Esophagus squamous epithelium (tissue), 5 donors: ENCODE measurements around the gene MUC4. TPM values are rescaled to one million over a fixed set of nuclear protein-coding genes. Genes with fewer than 3 reads are reported as not detected.

Source experiments
- DNase-seq: peaks from one replicate; lab custom pipeline; 2025; lab: John Stamatoyannopoulos, UW
- H3K27ac ChIP-seq, 4 donors: fragments of 200-600 bp; sonication (generic); one replicate each; pipeline ENCODE4 v1.5.1; 2016 to 2019; ENCODE audit warnings: mild to moderate bottlenecking in 1 of 4
- H3K27me3 ChIP-seq, 4 donors: fragments of 200-600 bp; sonication (generic); 1 replicate in 3 of 4; 2 replicates in 1 of 4; pipeline versions ENCODE4 v1.5.1 to v1.6.0; 2017 to 2021; ENCODE audit warnings: antibody characterized with exemption in 1 of 4
- H3K36me3 ChIP-seq, 3 donors: fragments of 200-600 bp; sonication (generic); one replicate each; pipeline ENCODE4 v1.5.1; 2016 to 2019
- H3K4me1 ChIP-seq, 3 donors: fragments of 200-600 bp; sonication (generic); one replicate each; pipeline ENCODE4 v1.5.1; 2017 to 2019
- H3K4me3 ChIP-seq, 4 donors: fragments of 200-600 bp; sonication (generic); 1 replicate in 3 of 4; 2 replicates in 1 of 4; pipeline ENCODE4 v1.5.1; 2016 to 2019; ENCODE audit warnings: mild to moderate bottlenecking in 2 of 4, moderate library complexity in 1 of 4
- H3K9me3 ChIP-seq, 3 donors: fragments of 200-600 bp; sonication (generic); one replicate each; pipeline ENCODE4 v1.5.1; 2016 to 2019
- CTCF ChIP-seq, 6 experiments: fragments of 450-650 bp in 4 of 6; fragments of 200-600 bp in 2 of 6; sonication (generic) in 2 of 6; IDR thresholded peaks; one replicate each; pipeline ENCODE4 v1.5.1; 2016 to 2019; ENCODE audit warnings: antibody characterized with exemption in 6 of 6, mild to moderate bottlenecking in 4 of 6, moderate library complexity in 4 of 6
- POLR2A ChIP-seq, 4 donors: fragments of 450-650 bp; IDR thresholded peaks; one replicate each; pipeline ENCODE4 v1.6.1; 2017; ENCODE audit warnings: antibody characterized with exemption in 4 of 4, mild to moderate bottlenecking in 4 of 4, moderate library complexity in 3 of 4
- WGBS, 2 donors: methylation state at CpG; one replicate each; pipeline ENCODE4 v1.1.5; 2018; 5-methylcytosine and 5-hydroxymethylcytosine counted together
- intact Hi-C: fragments of 100-400 bp; cut with DNase I; formaldehyde crosslinking; loops from one replicate; pipeline ENCODE4 v1.15.0; 2022
- total RNA-seq, 4 donors: library from RNA; depleted of rRNA; stranded (reverse); fragments of >200 nt; gene quantifications; one replicate each; pipeline ENCODE4 v1.1.0, GENCODE V29; 2016
- donor health status: DM: yes; HTN: yes; CAD: no.

The MUC4 gene
- total RNA-seq, 4 donors from 2014 or later = 11.1 to 51.6 (median 32.2) TPM

- H3K27ac ChIP-seq = no peak overlapping the region
- no peak overlapping the region for H3K4me3 ChIP-seq
- 95 to 96% methylated on average over 6 of the region's 6 CpGs for WGBS, 2 donors
- H3K27me3 ChIP-seq = no peaks in the 10 kb centered on the region
- DNase-seq = no peak
- H3K9me3 ChIP-seq = no peaks in the 10 kb centered on the region
- intact Hi-C loops = no loop called here
- no peaks in the 10 kb centered on the region for H3K4me1 ChIP-seq
- peaks cover 0 to 38% (median 8%) of the 10 kb centered on the region in 3 donors for H3K36me3 ChIP-seq
- TF ChIP-seq CTCF (IDR thresholded peaks at IDR 0.05) (no peak), POLR2A (IDR thresholded peaks at IDR 0.05) (no peak)
These were observed 102.0 kb downstream of the MUC4 start for GRCh38 chr3:195709676-195710085.

DNA sequence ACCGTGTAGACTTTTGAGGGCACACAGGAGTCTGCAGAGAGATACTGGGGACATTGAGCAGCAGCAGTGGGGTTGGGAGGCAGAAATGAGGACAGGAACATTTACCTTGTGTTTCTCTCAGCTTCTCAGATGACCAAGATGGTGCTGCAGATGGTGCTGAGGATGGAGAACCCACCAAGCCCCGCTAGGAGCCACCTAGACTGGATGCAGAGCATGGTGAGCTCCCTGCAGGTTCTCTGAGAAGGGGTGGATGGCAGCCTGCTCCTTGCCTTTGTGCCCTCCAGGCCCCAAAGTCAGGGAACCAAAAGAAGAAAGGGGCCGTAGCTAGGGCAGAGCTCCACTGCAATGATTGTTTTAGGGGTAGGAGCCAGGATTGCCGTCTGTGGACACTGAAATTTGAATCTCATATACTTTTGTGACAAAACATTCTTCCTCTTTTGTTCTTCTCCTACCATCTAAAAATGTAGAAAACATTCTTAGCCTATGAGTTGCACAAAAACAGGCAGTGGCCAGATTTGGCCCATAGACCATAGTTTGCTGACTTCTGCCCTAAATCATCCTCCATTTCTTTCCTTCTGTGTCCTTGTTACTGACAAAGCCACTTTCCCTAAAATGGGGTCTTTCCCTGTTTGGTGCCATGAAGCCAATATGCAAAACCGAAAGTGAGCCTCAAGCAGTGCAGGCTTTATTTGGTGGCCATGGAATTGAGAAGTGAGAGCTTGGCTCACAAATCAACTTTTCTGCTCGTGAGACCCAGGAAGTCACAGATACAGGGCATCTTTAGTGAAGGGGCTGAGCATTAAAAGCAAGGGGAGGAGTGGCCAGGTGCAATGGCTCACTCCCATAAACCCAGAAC lies 102.9 kb downstream of the MUC4 start:
- H3K36me3 ChIP-seq = peaks cover 0 to 34% (median 8%) of the 10 kb centered on the region in 3 donors
- H3K9me3 ChIP-seq = no peaks in the 10 kb centered on the region
- no peaks in the 10 kb centered on the region for H3K27me3 ChIP-seq
- no peak overlapping the region for H3K27ac ChIP-seq
- no peak overlapping the region for H3K4me3 ChIP-seq
- H3K4me1 ChIP-seq = no peaks in the 10 kb centered on the region
- no peak for DNase-seq
- TF ChIP-seq POLR2A (IDR thresholded peaks at IDR 0.05) (no peak), CTCF (IDR thresholded peaks at IDR 0.05) (no peak)
- 87 to 92% methylated on average over 6 of the region's 6 CpGs for WGBS, 2 donors
- intact Hi-C loops = no loop called here

- H3K27me3 ChIP-seq = no peaks in the 10 kb centered on the region
- H3K9me3 ChIP-seq = no peaks in the 10 kb centered on the region
- WGBS, 2 donors = 93 to 94% methylated on average over 2 of the region's 6 CpGs
- H3K27ac ChIP-seq = no peak overlapping the region
- TF ChIP-seq CTCF (IDR thresholded peaks at IDR 0.05) (no peak), POLR2A (IDR thresholded peaks at IDR 0.05) (no peak)
- peaks cover 0 to 34% (median 8%) of the 10 kb centered on the region in 3 donors for H3K36me3 ChIP-seq
- intact Hi-C loops = no loop called here
- no peak overlapping the region for H3K4me3 ChIP-seq
- H3K4me1 ChIP-seq = no peaks in the 10 kb centered on the region
- no peak for DNase-seq
These were observed 103.7 kb downstream of the MUC4 start for GRCh38 chr3:195708061-195708460.

- Histone ChIP-seq H3K27ac (no peak overlapping the region), H3K4me3 (no peak overlapping the region), H3K27me3 (no peaks in the 10 kb centered on the region), H3K36me3 (peaks cover 0 to 21% (median 0%) of the 10 kb centered on the region in 3 donors), H3K9me3 (no peaks in the 10 kb centered on the region), H3K4me1 (no peaks in the 10 kb centered on the region)
- intact Hi-C loops = no loop called here
- WGBS, 2 donors = 72 to 100% methylated on average over 1 to 9 of the region's 9 CpGs
- TF ChIP-seq POLR2A (IDR thresholded peaks at IDR 0.05) (no peak), CTCF (IDR thresholded peaks at IDR 0.05) (no peak)
- no peak for DNase-seq
These were observed 106.4 kb downstream of the MUC4 start for GRCh38 chr3:195705081-195705991.
